Neutrophil (primary cell): ENCODE results near the gene GPR132.
"Not testable (repeated sequence)": the region's sequence is repeated elsewhere in the genome, so short reads cannot be mapped to it uniquely, and the experiment has no call there.

Experiments
- H3K27ac ChIP-seq: fragments of 200-600 bp; sonication (generic); 2 replicates; pipeline ENCODE4 v1.5.1; 2016; ENCODE audit warnings: mild to moderate bottlenecking, moderate library complexity
- H3K27me3 ChIP-seq: fragments of 200-600 bp; sonication (generic); 2 replicates; pipeline ENCODE4 v1.6.0; 2016; ENCODE audit warnings: mild to moderate bottlenecking
- H3K36me3 ChIP-seq: fragments of 200-600 bp; sonication (generic); 2 replicates; pipeline ENCODE4 v1.5.1; 2017
- H3K4me1 ChIP-seq, 2 experiments: fragments of 200-600 bp in 1 of 2; sonication (generic) in 1 of 2; 1 replicate in 1 of 2; 2 replicates in 1 of 2; pipeline versions ENCODE4 v1.5.1 to v1.6.1; 2013 to 2016; ENCODE audit warnings: low read depth in 1 of 2, low read length in 1 of 2, mild to moderate bottlenecking in 1 of 2, moderate library complexity in 1 of 2; ENCODE audit not compliant: control insufficient read depth in 1 of 2, insufficient read depth in 1 of 2
- H3K4me3 ChIP-seq, 2 experiments: fragments of 200-600 bp in 1 of 2; sonication (generic) in 1 of 2; 1 replicate in 1 of 2; 2 replicates in 1 of 2; pipeline ENCODE4 v1.5.1; 2013 to 2016; ENCODE audit warnings: low read depth in 1 of 2, low read length in 1 of 2, mild to moderate bottlenecking in 1 of 2, moderate library complexity in 1 of 2
- H3K9me3 ChIP-seq: fragments of 200-600 bp; sonication (generic); 2 replicates; pipeline ENCODE4 v1.5.1; 2016
- TF ChIP-seq, protein P1 (sequence below): fragments of 200-600 bp; sonication (generic); IDR thresholded peaks from 2 replicates; pipeline ENCODE4 v1.5.1; 2016; ENCODE audit warnings: antibody characterized with exemption

GPR132 gene

DNA sequence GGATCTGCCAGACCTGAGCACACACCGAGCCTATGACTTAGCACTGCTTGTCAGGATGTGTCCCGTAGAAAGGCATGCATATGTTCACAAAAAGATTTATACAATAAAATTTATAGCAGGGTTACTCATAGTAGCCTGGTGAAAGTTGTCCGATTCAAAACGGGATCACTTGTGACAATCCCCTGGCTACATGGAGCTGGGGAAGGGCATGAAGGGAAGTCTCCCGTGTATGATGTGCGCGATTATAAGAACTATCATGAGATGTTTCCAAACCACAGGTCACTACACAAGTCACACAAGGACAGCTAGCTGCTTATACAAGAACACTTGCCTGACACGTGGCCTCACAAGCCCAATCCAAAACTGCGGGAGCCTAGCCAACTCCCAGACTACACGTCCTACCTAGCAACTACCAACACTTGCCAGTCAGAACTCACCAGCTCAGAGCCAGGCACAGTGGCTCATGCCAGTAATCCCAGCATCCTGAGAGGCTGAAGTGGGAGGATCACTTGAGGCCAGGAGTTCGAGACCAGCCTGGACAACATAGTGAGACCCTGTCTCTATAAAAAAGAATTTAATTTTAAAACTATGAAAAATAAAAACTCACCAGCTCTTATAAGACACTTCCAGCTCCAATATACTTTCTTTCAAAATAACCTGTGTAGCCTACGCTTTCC lies 36.8 kb downstream of the GPR132 start:
- Histone ChIP-seq H3K4me3 (no peak overlapping the region), H3K9me3 (no peaks in the 10 kb centered on the region), H3K27ac (no peak overlapping the region), H3K4me1 (peaks cover 4% of the 10 kb centered on the region in 2 experiments), H3K36me3 (no peaks in the 10 kb centered on the region), H3K27me3 (no peaks in the 10 kb centered on the region)
- TF ChIP-seq, protein P1, sequence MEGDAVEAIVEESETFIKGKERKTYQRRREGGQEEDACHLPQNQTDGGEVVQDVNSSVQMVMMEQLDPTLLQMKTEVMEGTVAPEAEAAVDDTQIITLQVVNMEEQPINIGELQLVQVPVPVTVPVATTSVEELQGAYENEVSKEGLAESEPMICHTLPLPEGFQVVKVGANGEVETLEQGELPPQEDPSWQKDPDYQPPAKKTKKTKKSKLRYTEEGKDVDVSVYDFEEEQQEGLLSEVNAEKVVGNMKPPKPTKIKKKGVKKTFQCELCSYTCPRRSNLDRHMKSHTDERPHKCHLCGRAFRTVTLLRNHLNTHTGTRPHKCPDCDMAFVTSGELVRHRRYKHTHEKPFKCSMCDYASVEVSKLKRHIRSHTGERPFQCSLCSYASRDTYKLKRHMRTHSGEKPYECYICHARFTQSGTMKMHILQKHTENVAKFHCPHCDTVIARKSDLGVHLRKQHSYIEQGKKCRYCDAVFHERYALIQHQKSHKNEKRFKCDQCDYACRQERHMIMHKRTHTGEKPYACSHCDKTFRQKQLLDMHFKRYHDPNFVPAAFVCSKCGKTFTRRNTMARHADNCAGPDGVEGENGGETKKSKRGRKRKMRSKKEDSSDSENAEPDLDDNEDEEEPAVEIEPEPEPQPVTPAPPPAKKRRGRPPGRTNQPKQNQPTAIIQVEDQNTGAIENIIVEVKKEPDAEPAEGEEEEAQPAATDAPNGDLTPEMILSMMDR, result no peak

DNA sequence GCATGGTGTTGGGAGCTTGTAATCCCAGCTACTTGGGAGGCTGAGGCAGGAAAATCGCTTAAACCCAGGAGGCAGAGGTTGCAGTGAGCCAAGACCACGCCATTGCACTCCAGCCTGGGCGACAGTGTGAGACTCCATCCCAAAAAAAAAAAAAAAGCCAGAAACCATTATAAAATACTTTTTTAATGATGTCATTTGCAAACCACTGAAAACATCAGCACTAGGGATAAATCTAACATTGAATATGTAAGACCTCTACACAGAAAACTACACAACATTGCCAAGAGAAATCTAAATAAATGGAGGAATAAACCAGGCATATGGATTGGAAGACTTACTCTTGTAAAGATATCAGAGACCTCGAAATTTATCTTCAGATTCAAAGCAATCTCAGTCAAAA lies 37.5 kb downstream of the GPR132 start:
- H3K9me3 ChIP-seq, H3K4me3 ChIP-seq, H3K27ac ChIP-seq, H3K27me3 ChIP-seq, H3K4me1 ChIP-seq, H3K36me3 ChIP-seq: not testable (repeated sequence)

DNA sequence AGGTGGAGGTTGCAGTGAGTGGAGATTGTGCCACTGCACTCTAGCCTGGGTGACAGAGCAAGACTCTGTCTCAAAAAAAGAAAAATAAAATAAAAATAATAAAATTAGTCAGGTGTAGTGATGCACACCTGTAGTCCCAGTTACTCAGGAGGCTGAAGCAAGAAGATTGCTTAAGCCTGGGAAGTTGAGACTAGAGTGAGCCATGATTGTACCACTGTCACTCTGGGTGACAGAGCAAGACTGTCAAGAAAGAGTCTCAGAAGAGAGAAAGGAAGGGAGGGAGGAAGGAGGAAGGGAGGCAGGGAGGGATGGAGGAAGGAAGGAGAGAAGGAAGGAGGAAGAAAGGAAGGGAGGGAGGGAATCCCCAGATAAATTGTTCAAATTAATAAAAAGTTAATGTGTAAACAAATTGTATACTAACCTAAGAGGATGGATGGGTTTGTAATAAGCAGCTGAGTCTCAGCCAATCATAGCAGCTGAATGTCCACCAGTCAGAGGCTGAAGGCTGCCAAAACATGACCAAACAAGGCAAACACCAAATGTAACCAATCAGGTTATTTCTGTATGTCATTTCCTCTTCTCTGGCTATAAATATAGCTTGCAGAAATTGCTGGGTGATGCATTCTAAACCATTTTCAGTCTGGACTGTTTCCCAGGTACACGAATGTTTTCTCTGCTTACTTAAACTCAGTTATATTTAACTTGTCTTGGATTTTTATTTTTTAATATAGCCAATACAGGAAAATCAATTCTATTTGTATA lies 38.2 kb downstream of the GPR132 start:
- H3K27ac ChIP-seq, result no peak overlapping the region
- no peak overlapping the region for H3K4me3 ChIP-seq
- TF ChIP-seq, protein P1, result no peak
- H3K9me3 ChIP-seq, result no peaks in the 10 kb centered on the region
- H3K27me3 ChIP-seq, result no peaks in the 10 kb centered on the region
- no peaks in the 10 kb centered on the region for H3K36me3 ChIP-seq
- peaks cover 0 to 2% of the 10 kb centered on the region in 2 experiments for H3K4me1 ChIP-seq

DNA sequence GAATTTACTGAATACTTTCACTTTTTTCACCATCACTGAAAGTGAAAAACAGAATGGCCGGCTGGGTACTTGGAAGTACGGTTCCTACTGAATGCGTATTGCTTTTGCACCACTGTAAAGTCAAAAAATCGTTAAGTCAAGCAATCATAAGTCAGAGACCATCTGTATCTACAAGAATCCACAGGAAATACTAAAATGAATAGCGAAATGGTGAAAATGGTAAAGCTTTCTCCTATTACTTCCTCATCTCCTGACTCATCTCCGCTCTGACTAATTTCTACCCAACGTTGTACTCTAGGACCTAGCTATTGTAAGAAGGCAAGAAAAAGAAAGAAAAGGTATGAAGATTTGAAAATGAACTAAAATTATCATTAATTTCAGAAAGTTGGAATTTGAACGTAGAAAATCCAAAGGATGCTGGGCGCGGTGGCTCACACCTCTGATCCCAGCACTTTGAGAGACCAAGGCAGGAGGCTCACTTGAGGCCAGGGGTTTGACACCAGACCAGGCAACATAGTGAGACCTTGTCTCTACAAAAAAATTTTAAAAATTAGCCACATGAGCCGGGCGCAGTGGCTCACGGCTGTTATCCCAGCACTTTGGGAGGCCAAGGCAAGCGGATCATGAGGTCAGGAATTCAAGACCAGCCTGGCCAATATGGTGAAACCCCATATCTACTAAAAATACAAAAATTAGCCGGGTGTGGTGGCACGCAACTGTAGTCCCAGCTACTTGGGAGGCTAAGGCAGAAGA lies 39.0 kb downstream of the GPR132 start:
- Histone ChIP-seq H3K27me3 (no peaks in the 10 kb centered on the region), H3K36me3 (no peaks in the 10 kb centered on the region), H3K9me3 (no peaks in the 10 kb centered on the region), H3K27ac (no peak overlapping the region), H3K4me1 (peaks cover 7 to 9% of the 10 kb centered on the region in 2 experiments), H3K4me3 (no peak overlapping the region)
- TF ChIP-seq, protein P1, result no peak

DNA sequence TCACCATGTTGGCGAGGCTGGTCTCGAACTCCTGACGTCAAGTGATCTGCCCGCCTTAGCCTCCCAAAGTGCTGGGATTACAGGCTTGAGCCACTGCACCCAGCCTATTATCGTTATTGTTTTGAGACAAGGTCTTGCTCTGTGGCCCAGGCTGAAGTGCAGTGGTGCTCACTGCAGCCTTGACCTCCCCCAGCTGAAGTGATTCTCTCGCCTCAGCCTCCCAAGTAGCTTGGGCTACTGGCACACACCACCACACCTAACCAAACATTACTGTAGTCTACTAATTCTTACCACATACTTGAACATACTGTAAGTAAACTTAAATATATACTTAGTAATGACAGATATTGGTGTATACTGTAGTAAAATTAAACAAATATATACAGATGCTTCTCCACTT lies 39.8 kb downstream of the GPR132 start:
- Histone ChIP-seq H3K36me3 (no peaks in the 10 kb centered on the region), H3K27ac (no peak overlapping the region), H3K27me3 (no peaks in the 10 kb centered on the region), H3K4me3 (no peak overlapping the region), H3K9me3 (no peaks in the 10 kb centered on the region), H3K4me1 (peaks cover 8 to 9% of the 10 kb centered on the region in 2 experiments)
- TF ChIP-seq, protein P1, result no peak
